Right atrium auricular region (tissue), 2 donors: Measurements from ENCODE around the gene CRACDL. TPM values are rescaled to one million over a fixed set of nuclear protein-coding genes. Genes with fewer than 3 reads are reported as not detected.

Experiments
- DNase-seq: peaks from one replicate; pipeline ENCODE4 v3.0.0-alpha.2; 2019; ENCODE audit warnings: low spot score
- H3K27ac ChIP-seq, 2 donors: fragments of 200-600 bp; sonication (generic); 1 replicate in 1 of 2; 2 replicates in 1 of 2; pipeline ENCODE4 v1.5.1; 2016 to 2019
- H3K27me3 ChIP-seq, 2 donors: fragments of 200-600 bp; sonication (generic); one replicate each; pipeline versions ENCODE4 v1.5.1 to v1.6.0; 2017 to 2019
- H3K36me3 ChIP-seq: fragments of 200-600 bp; sonication (generic); one replicate; pipeline ENCODE4 v1.5.1; 2016
- H3K4me1 ChIP-seq, 2 donors: fragments of 200-600 bp; sonication (generic); one replicate each; pipeline versions ENCODE4 v1.5.1 to v1.6.0; 2017 to 2019
- H3K4me3 ChIP-seq, 2 donors: fragments of 200-600 bp; sonication (generic); 1 replicate in 1 of 2; 2 replicates in 1 of 2; pipeline ENCODE4 v1.5.1; 2017 to 2019; ENCODE audit warnings: mild to moderate bottlenecking in 1 of 2, moderate library complexity in 1 of 2
- H3K9me3 ChIP-seq, 2 donors: fragments of 200-600 bp; sonication (generic); one replicate each; pipeline ENCODE4 v1.5.1; 2019
- CTCF ChIP-seq, 2 donors: fragments of 200-600 bp; sonication (generic); IDR thresholded peaks; one replicate each; pipeline ENCODE4 v1.5.1; 2019; ENCODE audit warnings: antibody characterized with exemption in 2 of 2
- total RNA-seq, 2 donors: library from RNA; depleted of rRNA; stranded (reverse); fragments of >200 nt; gene quantifications; one replicate each; pipeline ENCODE4 v1.1.0, GENCODE V29; 2016

The CRACDL gene
- total RNA-seq, 2 donors from 2014 or later = 5.3 to 7.4 TPM

DNA sequence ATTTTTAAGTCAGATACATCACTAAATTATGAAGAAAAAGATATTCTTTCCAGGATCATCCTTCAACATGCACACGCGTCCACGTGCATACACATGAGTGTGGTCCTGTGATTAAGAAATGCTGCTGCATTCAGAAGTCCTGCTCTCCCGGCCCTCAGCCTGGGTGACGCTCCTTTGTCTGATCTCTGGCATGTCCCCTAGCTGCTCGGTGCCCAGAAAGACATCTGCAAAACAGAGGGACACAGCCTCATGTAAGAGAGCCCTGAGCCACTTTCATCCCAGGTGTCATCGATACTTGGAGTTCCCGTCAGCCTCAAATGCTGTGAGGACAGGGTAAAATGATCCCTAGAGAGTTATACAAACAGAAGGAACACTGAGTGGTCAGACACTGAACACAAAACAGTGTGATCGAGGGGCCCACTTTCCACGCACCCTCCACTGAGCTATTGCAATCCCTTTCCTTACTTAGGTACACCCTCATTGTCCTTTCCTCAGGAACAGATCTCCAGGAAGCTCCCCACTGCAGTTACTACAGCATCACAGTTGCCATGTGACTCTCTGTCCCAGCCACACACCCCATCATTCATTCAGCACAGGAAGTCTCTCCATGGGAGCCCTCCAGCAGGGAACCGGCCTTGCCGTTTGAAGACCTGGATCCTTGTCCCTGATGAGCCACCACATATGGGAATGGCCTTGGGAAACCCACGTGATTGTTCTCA, 32.1 kb downstream of the CRACDL start:
- H3K9me3 ChIP-seq = no peaks in the 10 kb centered on the region
- no peaks in the 10 kb centered on the region for H3K27me3 ChIP-seq
- H3K4me1 ChIP-seq = peaks cover 0 to 6% of the 10 kb centered on the region in 2 donors
- DNase-seq = peak; percentile 43
- no peaks in the 10 kb centered on the region for H3K36me3 ChIP-seq
- H3K27ac ChIP-seq = no peak overlapping the region
- no peak overlapping the region for H3K4me3 ChIP-seq
- TF ChIP-seq CTCF (IDR thresholded peaks at IDR 0.05) = no peak

DNA sequence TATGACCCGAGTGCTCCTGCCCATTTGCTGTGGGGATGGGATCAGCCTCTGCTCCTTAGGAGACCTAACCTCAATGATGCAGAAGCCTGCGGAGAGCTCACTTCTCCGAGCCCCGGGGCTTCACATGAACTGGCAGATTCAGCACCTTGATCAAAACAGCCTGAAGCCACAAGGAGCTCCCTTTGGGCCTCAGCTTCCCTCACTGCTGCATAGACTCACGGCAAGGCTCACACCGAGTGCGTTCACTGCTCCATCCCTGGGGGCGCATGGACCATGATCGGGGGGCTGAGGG, 33.0 kb downstream of the CRACDL start:
- Histone ChIP-seq H3K36me3 (no peaks in the 10 kb centered on the region), H3K9me3 (no peaks in the 10 kb centered on the region), H3K4me1 (no peaks in the 10 kb centered on the region), H3K27ac (no peak overlapping the region), H3K27me3 (no peaks in the 10 kb centered on the region), H3K4me3 (no peak overlapping the region)
- no peak for TF ChIP-seq CTCF (IDR thresholded peaks at IDR 0.05)
- DNase-seq = no peak

DNA sequence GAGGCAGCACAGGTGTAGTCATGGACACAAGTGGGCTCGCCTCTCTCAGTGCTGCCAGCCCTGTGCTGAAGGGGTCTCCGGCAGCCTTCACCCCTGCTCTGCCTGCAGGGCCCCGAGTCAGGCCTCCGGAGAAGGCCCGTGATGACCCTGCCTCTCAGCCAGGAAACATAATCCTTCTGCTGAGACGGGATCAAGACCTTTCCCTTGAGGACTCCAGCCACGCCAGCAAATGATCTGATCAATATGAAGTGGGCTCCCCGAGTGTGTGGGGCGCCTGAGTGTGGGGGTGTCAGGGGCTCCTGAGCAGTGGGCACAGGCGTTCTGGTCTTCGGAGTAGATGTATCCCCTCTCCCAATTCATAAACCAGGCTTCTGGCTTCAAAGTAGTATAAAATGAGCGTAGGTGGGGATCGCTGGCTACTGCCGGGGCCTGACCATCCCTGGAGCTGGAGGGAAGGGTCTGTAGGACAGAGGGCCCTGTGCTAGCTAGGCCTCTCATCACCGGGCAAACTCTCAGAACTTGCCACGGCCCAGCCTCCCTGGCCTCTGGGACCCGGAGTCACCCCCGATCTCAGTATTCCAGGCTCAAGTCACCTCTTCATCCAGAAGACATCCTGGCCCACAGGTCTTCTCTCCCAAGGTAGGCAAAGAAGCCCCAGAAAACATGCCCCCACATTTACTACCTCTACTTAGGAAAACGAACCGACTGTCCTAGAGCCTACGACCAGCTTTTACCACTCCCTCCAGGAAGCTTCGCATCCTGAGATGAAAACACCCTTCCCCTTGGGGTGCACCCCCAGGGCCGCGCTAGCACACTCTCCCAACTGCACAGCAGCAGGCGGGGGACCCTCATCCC, 33.6 kb downstream of the CRACDL start:
- DNase-seq = peak; percentile 44
- TF ChIP-seq CTCF (IDR thresholded peaks at IDR 0.05) = no peak
- Histone ChIP-seq H3K4me1 (no peaks in the 10 kb centered on the region), H3K4me3 (no peak overlapping the region), H3K36me3 (no peaks in the 10 kb centered on the region), H3K9me3 (no peaks in the 10 kb centered on the region), H3K27me3 (no peaks in the 10 kb centered on the region), H3K27ac (no peak overlapping the region)

DNA sequence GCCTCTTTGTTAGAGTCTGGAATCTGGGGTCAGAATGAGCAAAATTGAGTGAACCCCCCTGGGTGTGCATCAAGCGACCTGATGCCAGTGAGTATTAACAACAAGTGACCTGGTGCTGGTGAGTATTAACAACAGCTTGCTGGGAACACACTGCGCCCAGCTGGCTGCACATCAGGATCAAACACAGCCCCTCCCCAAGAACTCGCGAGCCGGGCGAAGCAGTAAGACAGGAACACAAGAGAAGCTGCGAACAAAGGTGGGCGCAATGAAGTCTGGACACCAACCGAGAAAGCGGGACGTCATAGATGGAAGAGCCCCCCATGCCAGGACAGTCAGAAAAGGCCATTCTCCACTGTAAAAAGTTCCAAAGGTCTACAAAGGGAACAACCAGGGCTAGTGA, 34.3 kb downstream of the CRACDL start:
- Histone ChIP-seq H3K36me3 (no peaks in the 10 kb centered on the region), H3K9me3 (no peaks in the 10 kb centered on the region), H3K4me1 (no peaks in the 10 kb centered on the region), H3K27ac (no peak overlapping the region), H3K4me3 (no peak overlapping the region), H3K27me3 (no peaks in the 10 kb centered on the region)
- TF ChIP-seq CTCF (IDR thresholded peaks at IDR 0.05) = no peak
- no peak for DNase-seq

GRCh38 chr2:98901291-98901690, 34.7 kb downstream of the CRACDL start:
- no peak for TF ChIP-seq CTCF (IDR thresholded peaks at IDR 0.05)
- no peak overlapping the region for H3K4me3 ChIP-seq
- peak; percentile 42 for DNase-seq
- no peaks in the 10 kb centered on the region for H3K36me3 ChIP-seq
- H3K27ac ChIP-seq = no peak overlapping the region
- H3K27me3 ChIP-seq = no peaks in the 10 kb centered on the region
- H3K4me1 ChIP-seq = no peaks in the 10 kb centered on the region
- no peaks in the 10 kb centered on the region for H3K9me3 ChIP-seq
